C4-2B (cell line): ENCODE measurements around the gene TMIGD2.

Source experiments
- ZFX ChIP-seq: fragments of 450-650 bp; IDR thresholded peaks from 2 replicates; pipeline ENCODE4 v1.6.1; 2017
- TF ChIP-seq, protein P1 (sequence below): fragments of 450-650 bp; conservative IDR thresholded peaks from 2 replicates; pipeline ENCODE4 v1.5.1; 2017; ENCODE audit warnings: mild to moderate bottlenecking

DNA sequence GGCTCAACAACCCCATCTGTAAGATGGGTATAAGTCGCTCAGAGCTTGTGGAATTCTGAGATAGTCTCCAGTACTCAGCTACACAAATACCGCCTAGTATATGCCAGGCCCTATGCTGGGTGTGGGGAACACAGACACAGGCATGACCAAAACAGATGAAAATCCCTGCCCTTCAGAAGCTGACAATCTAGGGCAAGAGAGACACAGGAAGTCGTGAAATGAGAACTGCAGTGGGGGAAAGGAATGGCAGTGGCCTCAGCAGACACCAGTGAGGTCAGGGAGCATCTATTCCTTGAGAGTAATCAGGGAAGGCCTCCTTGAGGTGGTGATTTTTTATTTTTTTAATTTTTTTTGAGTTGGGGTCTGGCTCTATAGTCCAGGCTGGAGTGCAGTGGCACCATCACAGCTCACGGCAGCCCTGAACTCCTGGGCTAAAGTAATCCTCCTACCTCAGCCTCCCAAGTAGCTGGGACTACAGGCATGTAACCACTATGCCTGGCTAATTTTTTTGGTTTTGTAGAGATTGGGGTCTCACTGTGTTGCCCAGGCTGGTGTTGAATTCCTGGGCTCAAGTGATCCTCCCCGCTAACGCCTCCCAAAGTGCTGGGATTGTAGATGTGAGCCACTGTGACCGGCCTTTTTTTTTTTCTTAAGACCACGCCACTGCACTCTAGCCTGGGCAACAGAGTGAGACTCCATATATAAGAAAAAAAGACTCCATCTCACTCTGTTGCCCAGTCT is 3.2 kb downstream of the TMIGD2 start:
- TF ChIP-seq, protein P1, sequence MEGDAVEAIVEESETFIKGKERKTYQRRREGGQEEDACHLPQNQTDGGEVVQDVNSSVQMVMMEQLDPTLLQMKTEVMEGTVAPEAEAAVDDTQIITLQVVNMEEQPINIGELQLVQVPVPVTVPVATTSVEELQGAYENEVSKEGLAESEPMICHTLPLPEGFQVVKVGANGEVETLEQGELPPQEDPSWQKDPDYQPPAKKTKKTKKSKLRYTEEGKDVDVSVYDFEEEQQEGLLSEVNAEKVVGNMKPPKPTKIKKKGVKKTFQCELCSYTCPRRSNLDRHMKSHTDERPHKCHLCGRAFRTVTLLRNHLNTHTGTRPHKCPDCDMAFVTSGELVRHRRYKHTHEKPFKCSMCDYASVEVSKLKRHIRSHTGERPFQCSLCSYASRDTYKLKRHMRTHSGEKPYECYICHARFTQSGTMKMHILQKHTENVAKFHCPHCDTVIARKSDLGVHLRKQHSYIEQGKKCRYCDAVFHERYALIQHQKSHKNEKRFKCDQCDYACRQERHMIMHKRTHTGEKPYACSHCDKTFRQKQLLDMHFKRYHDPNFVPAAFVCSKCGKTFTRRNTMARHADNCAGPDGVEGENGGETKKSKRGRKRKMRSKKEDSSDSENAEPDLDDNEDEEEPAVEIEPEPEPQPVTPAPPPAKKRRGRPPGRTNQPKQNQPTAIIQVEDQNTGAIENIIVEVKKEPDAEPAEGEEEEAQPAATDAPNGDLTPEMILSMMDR = no peak
- no peak for TF ChIP-seq ZFX
